GM18505 (cell line): Measurements from ENCODE around the gene CREG2.

Experiments
- ATAC-seq: cut with Tn5 transposase; IDR thresholded peaks from one replicate; pipeline ENCODE4 v1.9.1; 2021; ENCODE audit not compliant: unreplicated experiment
- POLR2A ChIP-seq: IDR thresholded peaks from 4 replicates; pipeline ENCODE4 v1.6.1; 2011; ENCODE audit warnings: borderline replicate concordance; ENCODE audit not compliant: insufficient read depth, insufficient read length; ENCODE audit errors: extremely low read depth

Gene CREG2

DNA sequence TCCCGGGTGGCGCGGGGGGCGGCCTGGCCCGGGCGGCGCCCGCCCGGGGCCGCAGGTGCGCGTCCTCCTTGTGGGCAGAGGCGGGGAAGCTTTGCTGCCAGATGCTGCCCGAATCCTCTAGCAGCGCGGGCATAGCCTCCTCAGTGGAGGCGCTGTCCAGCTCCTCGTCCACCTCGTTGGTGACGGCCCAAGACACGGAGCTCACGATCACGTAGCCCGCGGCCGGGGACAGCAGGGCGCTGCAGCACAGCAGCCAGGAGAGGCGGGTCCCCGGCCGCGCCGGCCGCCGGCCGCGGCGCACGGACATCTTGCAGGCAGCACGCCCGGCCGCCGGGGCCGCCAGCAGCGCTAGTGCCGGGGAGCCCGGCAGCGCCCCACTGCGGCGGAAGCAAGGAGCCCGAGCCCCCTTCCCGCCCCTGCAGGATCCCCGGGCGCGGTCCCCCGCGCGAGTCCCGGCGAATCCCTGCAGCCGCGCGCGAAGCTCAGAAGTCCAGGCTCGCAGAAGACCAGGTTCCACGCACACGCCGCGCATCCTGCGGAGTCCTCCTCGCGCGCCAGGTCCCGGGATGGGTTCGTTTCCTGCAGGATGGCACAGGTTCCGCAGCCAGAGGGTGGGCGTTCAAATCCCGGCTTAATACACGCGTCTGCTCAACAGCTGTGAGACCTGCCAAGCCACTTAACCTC, at the start of gene CREG2:
CREG2 (minus strand) TSS at position 353 of the 684 bp plus-strand sequence; CDS start at position 307, 46 bp downstream.
- TF ChIP-seq POLR2A, result no peak
- ATAC-seq, result no peak

DNA sequence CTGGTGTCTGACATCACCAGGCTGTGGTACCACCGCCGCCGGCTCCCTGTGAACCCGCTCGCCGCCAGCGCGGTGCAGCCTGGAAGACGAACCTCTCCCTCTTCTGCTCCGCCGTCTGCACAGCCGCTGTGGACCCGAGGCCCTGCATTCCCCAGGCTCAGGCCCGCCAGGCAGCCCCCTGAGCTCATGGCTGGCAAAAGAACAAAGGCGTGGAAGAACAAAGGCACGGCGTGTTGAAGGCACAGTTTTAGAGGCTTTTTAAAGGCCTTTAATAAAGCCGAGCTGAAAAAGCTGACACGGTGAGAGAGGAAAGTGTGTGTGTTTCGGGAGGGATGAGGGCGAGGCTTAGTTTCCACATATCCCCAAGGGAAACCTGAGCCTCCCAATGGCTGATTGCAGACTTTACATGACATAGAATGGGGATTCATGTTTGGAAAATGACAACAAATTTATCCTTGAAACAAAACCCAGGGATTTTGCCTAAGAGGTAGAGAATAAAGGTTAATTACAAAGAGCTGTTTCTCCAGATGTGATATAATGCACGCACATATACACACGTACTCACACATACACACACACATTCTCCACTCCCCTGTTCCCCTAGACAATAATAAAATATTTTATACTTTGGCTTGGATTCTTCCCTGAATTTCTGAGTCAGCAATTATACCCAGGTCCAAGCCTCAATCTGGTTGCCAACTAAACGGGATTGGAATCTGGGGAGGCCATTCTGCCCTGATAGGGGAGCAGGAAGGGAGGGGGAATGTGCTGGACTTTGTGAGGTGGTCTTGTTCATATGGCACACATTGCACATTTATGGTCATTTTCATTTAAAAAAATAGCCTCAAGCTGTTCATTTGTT, 47.9 kb upstream of the CREG2 start:
- ATAC-seq, result no peak
- no peak for TF ChIP-seq POLR2A

DNA sequence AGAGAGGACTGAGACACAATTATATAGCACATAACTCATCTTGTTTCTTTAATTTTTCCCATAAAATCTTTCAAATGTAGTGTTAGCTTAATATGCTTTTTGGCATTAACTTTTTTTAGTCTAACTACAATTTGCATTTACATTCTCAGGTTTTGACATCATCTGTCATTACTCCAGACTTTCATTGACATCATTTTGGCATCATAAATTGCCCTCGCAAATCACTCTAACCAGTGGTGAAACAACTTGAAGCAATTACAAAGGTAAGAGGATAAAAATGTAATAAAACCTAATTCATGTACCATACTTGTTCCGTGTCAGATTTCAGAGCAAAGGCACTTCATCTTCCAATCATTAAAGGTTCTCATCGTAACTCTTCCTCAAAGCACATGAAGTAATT, 46.2 kb upstream of the CREG2 start:
- no peak for ATAC-seq
- no peak for TF ChIP-seq POLR2A

DNA sequence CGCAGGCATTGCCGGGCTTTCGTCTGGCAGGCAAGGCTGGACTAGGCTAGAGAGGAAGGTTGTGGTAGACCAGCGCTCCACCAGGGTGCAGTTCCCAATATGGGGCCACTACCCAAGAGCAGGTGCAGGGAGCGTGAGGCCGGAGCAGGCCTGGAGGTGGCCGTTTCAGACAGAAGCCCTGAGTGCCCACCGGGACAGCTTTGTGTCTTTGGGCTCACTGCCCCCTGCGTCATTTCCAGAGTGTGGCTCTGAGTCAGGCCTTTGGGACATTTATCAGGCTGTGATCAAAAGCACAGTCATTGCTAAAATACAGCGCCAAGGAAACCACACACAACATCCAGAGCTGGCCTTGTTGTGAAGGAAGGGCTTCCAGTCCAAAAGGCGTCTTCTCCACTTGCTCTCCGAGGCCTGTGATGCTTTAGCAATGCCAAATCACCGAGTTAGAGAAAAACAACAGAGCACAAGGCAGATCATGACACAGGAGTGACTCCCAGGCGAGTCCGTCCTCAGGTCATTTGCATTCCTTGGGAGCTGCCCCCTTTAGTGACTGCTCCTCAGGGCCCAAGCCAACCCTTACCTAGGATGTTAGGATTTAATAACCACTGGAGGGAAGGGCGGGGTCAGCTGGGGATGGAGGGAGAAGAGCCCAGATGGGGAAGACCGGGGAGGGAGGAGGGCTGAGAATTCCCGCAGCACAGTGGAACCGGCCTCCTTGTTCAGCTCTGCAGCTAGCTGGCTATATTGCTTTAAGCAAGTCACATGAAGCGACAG, 45.3 kb upstream of the CREG2 start:
- ATAC-seq, result no peak
- no peak for TF ChIP-seq POLR2A

GRCh38 chr2:101431486-101431885, 44.2 kb upstream of the CREG2 start:
- ATAC-seq, result no peak
- no peak for TF ChIP-seq POLR2A

GRCh38 chr2:101430156-101430555, 42.9 kb upstream of the CREG2 start:
- TF ChIP-seq POLR2A, result no peak
- ATAC-seq, result no peak

- no peak for TF ChIP-seq POLR2A
- no peak for ATAC-seq
Observed at GRCh38 chr2:101429453-101429852, 42.1 kb upstream of the CREG2 start.

DNA sequence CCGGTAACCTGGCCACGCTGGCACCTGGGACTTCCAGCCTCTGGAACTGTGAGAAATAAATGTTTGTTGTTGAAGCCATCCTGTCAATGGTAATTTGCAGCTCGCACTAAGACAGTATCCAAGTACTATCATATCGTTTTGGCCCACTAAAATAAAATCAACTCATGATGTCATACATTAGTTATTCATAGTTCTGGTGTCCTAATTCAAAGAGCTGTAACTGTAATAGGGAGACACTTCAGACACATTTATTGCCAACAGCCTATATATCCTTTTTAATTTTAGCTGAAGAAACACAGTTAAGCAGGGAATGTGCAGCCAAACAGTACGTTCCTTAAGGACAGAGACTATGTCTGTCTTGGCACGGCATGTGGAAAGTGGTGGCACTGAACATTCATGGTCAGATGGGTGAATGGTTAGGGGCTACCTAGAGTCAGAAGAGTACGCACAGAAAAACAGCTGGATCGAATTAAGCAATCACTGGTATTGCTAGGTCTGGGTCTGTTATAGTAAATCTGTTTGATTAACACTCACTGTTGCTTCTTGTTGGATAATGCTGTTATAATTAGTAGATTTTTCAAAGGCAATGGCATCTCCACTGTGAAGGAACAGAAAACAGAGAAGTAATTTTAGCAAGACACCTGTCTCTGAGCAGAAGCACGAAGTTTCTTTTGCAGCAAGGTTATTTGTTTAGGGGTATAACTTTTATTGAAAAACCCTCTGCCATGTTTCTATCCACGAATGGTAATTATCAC, 41.3 kb upstream of the CREG2 start:
- TF ChIP-seq POLR2A, result no peak
- no peak for ATAC-seq

DNA sequence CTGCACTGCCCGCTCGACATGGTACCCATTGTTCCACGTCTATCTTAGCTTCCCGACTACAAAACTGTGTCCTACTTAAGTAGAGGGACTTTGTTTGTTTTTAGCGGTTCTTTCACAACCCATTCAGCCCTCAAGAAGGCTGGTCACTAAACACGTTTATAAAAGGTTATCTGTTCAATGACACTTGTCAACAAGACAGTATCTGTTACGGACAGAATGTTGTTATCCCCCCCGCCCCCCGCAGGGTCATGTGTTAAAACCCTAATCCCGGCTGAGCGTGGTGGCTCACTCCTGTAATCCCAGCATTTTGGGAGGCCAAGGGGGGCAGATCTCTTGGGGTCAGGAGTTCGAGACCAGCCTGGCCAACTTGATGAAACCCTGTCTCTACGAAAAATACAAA, 40.4 kb upstream of the CREG2 start:
- ATAC-seq, result no peak
- TF ChIP-seq POLR2A, result no peak

GRCh38 chr2:101427240-101427639, 39.9 kb upstream of the CREG2 start:
- no peak for TF ChIP-seq POLR2A
- ATAC-seq, result no peak

DNA sequence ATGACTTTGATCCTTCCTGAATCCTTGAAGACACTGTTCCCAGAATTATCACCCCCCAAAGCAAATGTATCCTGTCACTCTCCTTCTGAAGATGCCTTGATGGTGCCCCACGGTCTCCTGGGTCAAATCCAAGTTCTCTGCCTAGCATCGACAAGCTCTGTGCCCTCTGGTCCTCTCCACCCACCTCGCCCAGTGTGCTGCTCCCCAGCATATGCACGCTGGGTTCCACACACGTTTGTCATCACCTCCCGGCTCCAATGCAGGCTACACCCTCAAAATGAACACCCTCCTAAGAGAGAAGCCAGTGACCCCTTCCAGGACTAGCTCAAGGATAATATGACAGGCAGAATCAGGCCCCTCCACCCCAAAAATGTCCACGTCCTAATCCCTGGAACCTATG, 39.5 kb upstream of the CREG2 start:
- TF ChIP-seq POLR2A, result no peak
- ATAC-seq, result no peak

DNA sequence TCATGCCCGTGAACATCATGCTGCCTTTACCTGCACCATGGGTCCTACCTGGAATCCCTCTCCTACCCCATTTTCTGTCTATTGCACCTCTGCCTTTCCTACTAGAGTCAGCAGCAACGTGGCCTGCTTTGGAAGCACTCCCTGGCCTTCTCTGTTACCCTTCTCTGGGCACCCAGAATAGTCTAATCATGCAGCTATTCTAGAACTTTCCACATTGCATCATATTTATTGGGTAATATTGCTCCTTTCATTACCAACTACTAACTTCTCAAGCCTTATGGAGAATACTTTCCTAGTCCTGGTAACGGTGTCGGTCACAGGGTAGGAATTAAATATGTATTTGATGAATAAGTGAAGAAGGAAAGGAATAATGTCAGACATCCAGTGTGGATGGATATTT, 33.3 kb upstream of the CREG2 start:
- no peak for TF ChIP-seq POLR2A
- ATAC-seq, result no peak
